Retinal pigment epithelial cell (primary cell): ENCODE results near the gene TMEM63C.

Experiments used
- DNase-seq: peaks from one replicate; pipeline ENCODE4 v3.0.0-alpha.2; 2010; ENCODE audit warnings: low read depth
- H3K4me3 ChIP-seq: 2 replicates; pipeline ENCODE4 v1.5.1; 2011; ENCODE audit warnings: mild to moderate bottlenecking, low read length, control low read depth, moderate library complexity
- CTCF ChIP-seq: conservative IDR thresholded peaks from 2 replicates; pipeline ENCODE4 v1.5.1; 2011; ENCODE audit warnings: low read depth, low read length, control low read depth, inconsistent platforms

TMEM63C gene

GRCh38 chr14:77270361-77271112, 88.9 kb downstream of the TMEM63C start:
- TF ChIP-seq CTCF: no peak
- no peak for DNase-seq
- no peak overlapping the region for H3K4me3 ChIP-seq

GRCh38 chr14:77271113-77271710, 89.6 kb downstream of the TMEM63C start, which contains the start of gene NGB:
NGB (minus strand) TSS chr14:77271206; CDS start chr14:77270937, 269 bp downstream.
- no peak for TF ChIP-seq CTCF
- H3K4me3 ChIP-seq: no peak within 1 kb of the TSS
- DNase-seq: no peak

- DNase-seq: no peak
- no peak for TF ChIP-seq CTCF
- H3K4me3 ChIP-seq: no peak overlapping the region
These were observed 90.7 kb downstream of the TMEM63C start for GRCh38 chr14:77272261-77272660.

GRCh38 chr14:77273796-77274195, 92.2 kb downstream of the TMEM63C start:
- DNase-seq: no peak
- no peak for TF ChIP-seq CTCF
- H3K4me3 ChIP-seq: no peak overlapping the region

- no peak for DNase-seq
- no peak overlapping the region for H3K4me3 ChIP-seq
- TF ChIP-seq CTCF: no peak
These were observed 93.5 kb downstream of the TMEM63C start for GRCh38 chr14:77275041-77275580.

- no peak for DNase-seq
- no peak overlapping the region for H3K4me3 ChIP-seq
- TF ChIP-seq CTCF: peak; percentile 14
These were observed 94.0 kb downstream of the TMEM63C start for GRCh38 chr14:77275601-77276017.

- TF ChIP-seq CTCF: no peak
- no peak overlapping the region for H3K4me3 ChIP-seq
- DNase-seq: no peak
These were observed 94.8 kb downstream of the TMEM63C start for GRCh38 chr14:77276295-77276935.
